Measurements from ENCODE around the gene NME7. TPM values are rescaled to one million over a fixed set of nuclear protein-coding genes. Genes with fewer than 3 reads are reported as not detected.

Gene NME7
- total RNA-seq, 1 experiment from 2014 or later, result 13.2 TPM

- H3K27me3 ChIP-seq (ENCODE audit: insufficient read depth, low read length), result no peaks in the 10 kb centered on the region
- Mint-ChIP-seq H3K4me3 (no peak overlapping the region), H3K27me3 (ENCODE audit: low read depth) (no peaks in the 10 kb centered on the region), H3K9me3 (no peaks in the 10 kb centered on the region), H3K4me1 (peaks cover 19 to 22% of the 10 kb centered on the region in 2 experiments), H3K27ac (no peak overlapping the region; a peak in 1 of 7 replicates), H3K36me3 (ENCODE audit: insufficient read depth in 1 of 3, low read depth in 3 of 3) (peaks cover 15 to 51% (median 37%) of the 10 kb centered on the region in 3 experiments; a peak in 6 of 7 replicates)
- H2BK5ac ChIP-seq (ENCODE audit: insufficient read length, low read length), result no peak overlapping the region
- no peak overlapping the region for H3K56ac ChIP-seq (ENCODE audit: insufficient read length, low read depth, low read length)
- no peak overlapping the region for H2AFZ ChIP-seq (ENCODE audit: low read length)
- H3K79me1 ChIP-seq (ENCODE audit: insufficient read depth, low read depth, low read length, poor library complexity, severe bottlenecking), result peaks cover 2% of the 10 kb centered on the region
- H2BK20ac ChIP-seq (ENCODE audit: low read depth, low read length, poor library complexity, severe bottlenecking), result no peak overlapping the region
- H3K23me2 ChIP-seq (ENCODE audit: insufficient read length, low read depth, low read length, poor library complexity, severe bottlenecking), result no peaks in the 10 kb centered on the region
- H3K4ac ChIP-seq (ENCODE audit: low read depth, low read length), result no peak overlapping the region
- H2BK15ac ChIP-seq (ENCODE audit: low read depth, low read length), result no peak overlapping the region
- no peak for TF ChIP-seq CTCF (conservative IDR thresholded peaks at IDR 0.05)
- H4K91ac ChIP-seq (ENCODE audit: insufficient read length, low read depth, low read length), result no peak overlapping the region
- no peak overlapping the region for H2BK120ac ChIP-seq (ENCODE audit: low read depth, low read length, poor library complexity, severe bottlenecking)
- H3T11ph ChIP-seq (ENCODE audit: low read length), result no peak overlapping the region
- no peak overlapping the region for H3K4me2 ChIP-seq (ENCODE audit: insufficient read depth, insufficient read length, low read length)
- H3K9ac ChIP-seq (ENCODE audit: extremely low read depth, insufficient read length, low read length), result no peak overlapping the region
- H2BK12ac ChIP-seq (ENCODE audit: insufficient read length, low read depth, low read length), result no peak overlapping the region
- no peak overlapping the region for H3K27ac ChIP-seq (ENCODE audit: insufficient read length, low read depth, low read length)
- no CpG with 5 or more reads among the region's 4 CpGs for WGBS (ENCODE audit: extremely low coverage, insufficient read length, low lambda C conversion rate)
- peaks cover 11% of the 10 kb centered on the region; the same call in 1 of the 2 replicates for H3K79me2 ChIP-seq (ENCODE audit: insufficient read depth, low read length)
- no peak overlapping the region for H2AK5ac ChIP-seq (ENCODE audit: insufficient read length, low read length)
- H4K20me1 ChIP-seq (ENCODE audit: control insufficient read depth, insufficient read depth, insufficient read length), result no peaks in the 10 kb centered on the region
- no peak overlapping the region for H3K23ac ChIP-seq (ENCODE audit: insufficient read length, low read depth, low read length)
- no peaks in the 10 kb centered on the region for H3K9me3 ChIP-seq (ENCODE audit: control insufficient read depth, low read depth, low read length)
- no peak overlapping the region for H4K8ac ChIP-seq (replicated peaks; ENCODE audit: insufficient read length, low read depth, low read length)
- H3K14ac ChIP-seq (ENCODE audit: insufficient read depth, low read length), result no peak overlapping the region
- DNase-seq, result no peak
- no peak overlapping the region for H4K5ac ChIP-seq (ENCODE audit: insufficient read length, low read depth, low read length)
- peaks cover 6% of the 10 kb centered on the region; the same call in 1 of the 2 replicates for H3K4me1 ChIP-seq (ENCODE audit: insufficient read depth, low read length)
- H3K18ac ChIP-seq (ENCODE audit: insufficient read length, low read depth, low read length), result no peak overlapping the region
Measured at GRCh38 chr1:169118227-169118626, 249.4 kb downstream of the NME7 start.

Measured in H9 (cell line).